HT1080 (cell line): ENCODE measurements around the gene OR2T27. TPM values are rescaled to one million over a fixed set of nuclear protein-coding genes. Genes with fewer than 3 reads are reported as not detected.
"Not testable (repeated sequence)": the region's sequence is repeated elsewhere in the genome, so short reads cannot be mapped to it uniquely, and the experiment has no call there.

ENCODE experiments used
- DNase-seq: peaks from one replicate; pipeline ENCODE4 v3.0.0-alpha.2; 2015; ENCODE audit warnings: low read depth
- total RNA-seq: library from RNA; depleted of rRNA; stranded (reverse); fragments of >200 nt; shearing (Covaris generic); gene quantifications from 2 replicates; pipeline ENCODE4 v1.2.3, GENCODE V29; 2014; rRNA removed

OR2T27 gene
- total RNA-seq, 1 experiment from 2014 or later = not detected

- DNase-seq = not testable (repeated sequence)
These were observed 13.7 kb downstream of the OR2T27 start for GRCh38 chr1:248641583-248641982.

DNA sequence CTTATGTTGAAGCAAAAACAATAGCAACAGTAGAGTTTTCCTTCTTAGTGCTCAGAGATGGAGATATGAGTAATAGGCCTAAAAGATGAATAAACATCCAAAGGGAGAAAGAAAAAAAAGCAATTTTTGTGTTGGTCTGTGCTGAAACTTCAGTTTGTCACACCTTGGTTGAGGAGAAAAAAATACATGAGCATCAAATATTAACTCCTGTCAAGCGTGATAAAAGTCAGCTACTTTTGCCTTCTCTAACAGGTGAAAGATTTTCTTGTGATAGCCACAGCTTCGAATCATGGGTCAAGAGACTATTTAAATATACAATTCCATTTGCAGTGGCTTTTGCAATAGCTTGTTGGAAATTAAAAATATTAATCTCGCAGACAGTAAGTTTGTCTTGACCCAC lies 14.4 kb downstream of the OR2T27 start:
- not testable (repeated sequence) for DNase-seq

- not testable (repeated sequence) for DNase-seq
These were observed 15.7 kb downstream of the OR2T27 start for GRCh38 chr1:248639652-248640051.

DNA sequence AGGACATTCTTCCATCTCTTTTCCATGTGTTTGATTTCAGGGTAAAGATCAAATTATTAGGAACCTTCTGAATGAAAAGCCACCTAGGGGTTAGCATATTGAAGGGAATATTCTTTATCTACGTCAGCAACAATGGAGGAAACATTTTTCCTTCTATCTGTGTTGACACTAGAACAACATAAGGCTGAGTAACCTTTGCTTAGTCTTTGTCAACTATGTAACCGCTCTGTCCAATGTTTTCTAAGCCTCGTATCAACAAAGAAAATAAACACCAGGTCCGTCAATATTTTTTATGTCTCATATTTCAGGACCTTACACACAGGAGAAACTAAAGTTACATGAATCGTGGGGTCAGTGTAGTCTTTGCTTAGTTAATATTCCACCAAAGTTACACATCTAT lies 18.7 kb downstream of the OR2T27 start:
- DNase-seq = not testable (repeated sequence)

- DNase-seq = not testable (repeated sequence)
These were observed 20.3 kb downstream of the OR2T27 start, which contains the start of gene OR2T11 for GRCh38 chr1:248634991-248635390. Gene OR2T11 (minus strand): TSS chr1:248635091. CDS start chr1:248627128, 7,963 bp downstream.

GRCh38 chr1:248631354-248632008 lies 23.8 kb downstream of the OR2T27 start:
- peak; percentile 58 for DNase-seq

DNA sequence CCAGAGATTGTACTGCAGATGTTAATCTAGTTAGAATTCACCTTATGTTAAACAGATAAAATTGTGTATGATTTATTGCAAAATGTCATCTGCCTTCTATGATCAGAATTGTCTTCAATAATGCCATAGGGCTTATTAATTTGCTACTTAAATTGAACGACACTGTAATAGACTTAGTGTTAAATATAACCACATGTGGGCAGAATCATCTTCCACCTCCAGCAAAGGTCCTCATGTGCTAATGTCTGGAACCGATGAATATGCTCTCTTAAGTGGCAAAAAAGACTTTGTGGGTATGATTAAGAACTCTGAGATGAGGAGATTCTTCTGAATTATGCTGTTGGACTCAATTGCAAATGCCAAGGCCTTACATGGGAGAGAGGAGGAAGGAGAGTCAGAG lies 24.8 kb downstream of the OR2T27 start:
- no peak for DNase-seq

DNA sequence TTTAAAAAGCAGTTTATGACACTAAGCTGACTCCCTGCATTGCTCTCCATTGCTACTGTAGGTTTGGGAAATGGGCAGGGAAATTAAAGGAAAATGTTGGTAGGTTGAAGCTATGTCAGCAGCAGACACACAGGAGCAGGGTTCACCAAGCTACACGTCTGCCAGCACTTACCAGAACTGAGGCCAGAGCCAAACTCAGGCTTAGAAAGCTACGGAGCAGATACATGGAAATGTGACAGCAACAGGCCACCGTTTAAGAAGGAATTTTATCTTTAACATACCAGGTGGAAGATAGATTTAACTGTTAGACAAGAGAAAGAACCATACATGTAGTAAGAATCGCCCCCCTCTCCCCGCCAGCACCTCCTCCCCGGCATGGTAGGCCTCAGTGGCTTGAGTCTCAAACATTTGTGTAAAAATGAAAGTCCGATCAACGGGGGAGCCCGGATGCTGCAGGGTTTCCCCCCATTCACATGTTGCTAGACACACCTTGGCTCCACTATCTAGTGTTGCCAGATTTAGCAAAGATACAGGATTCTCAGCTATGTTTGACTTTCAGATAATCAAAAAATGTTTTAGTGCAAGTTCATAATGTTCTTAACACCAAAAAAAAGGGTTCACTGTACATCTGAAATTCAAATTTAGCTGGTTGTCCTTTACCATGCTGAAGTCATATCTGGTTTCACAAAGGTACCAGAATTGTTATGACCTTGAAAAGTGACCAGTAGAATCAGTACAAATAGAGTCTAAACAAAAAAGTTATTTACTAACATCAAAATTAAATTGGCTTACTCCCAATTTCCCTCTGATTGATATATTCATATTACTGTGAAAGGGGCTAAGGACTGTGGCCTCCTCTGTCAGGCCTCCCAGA lies 27.1 kb downstream of the OR2T27 start:
- no peak for DNase-seq

- DNase-seq = no peak
These were observed 29.4 kb downstream of the OR2T27 start for GRCh38 chr1:248625971-248626370.

- DNase-seq = no peak
These were observed 30.2 kb downstream of the OR2T27 start for GRCh38 chr1:248625166-248625565.

GRCh38 chr1:248622570-248623001 lies 32.7 kb downstream of the OR2T27 start:
- peak; percentile 27 for DNase-seq

DNA sequence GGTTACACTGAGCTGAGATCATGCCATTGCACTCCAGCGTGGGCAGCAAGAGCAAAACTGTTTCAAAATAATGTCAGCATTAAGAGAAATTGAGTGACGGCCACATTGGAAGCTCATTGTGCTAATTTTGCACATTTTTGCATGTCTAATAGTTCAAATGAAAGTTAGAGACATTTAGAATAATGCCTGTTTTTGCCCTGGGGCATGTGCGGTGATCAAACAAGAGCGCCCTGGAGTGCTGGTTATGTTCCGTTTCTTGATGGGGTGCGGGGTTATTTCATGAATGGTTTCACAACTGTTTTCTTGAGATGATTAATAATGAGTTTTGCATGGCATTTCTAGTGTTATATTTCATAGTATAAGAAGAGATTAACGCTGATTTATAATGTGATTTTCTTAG lies 33.6 kb downstream of the OR2T27 start:
- no peak for DNase-seq

- peak; percentile 35 for DNase-seq
These were observed 36.5 kb downstream of the OR2T27 start for GRCh38 chr1:248618878-248619277.

DNA sequence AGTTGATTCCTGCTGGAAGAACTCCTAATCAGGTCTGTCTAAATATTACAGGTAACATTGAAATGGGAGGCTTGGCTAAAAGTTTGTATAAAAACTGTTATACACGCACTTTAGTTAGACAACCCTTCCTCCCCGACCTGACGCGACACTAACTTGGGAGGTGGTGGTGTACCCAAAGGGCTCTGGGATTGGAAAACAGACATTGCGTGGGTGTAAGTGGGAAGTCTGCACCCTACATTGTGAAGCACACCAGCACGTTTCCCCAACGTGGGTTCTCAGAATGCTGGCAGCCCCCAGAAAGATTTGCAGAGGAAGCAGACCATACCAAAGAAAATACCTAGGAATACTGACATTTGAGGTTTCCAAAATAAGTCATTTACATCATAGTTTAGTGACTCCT lies 37.2 kb downstream of the OR2T27 start:
- no peak for DNase-seq

GRCh38 chr1:248613742-248614141 lies 41.6 kb downstream of the OR2T27 start:
- no peak for DNase-seq

DNA sequence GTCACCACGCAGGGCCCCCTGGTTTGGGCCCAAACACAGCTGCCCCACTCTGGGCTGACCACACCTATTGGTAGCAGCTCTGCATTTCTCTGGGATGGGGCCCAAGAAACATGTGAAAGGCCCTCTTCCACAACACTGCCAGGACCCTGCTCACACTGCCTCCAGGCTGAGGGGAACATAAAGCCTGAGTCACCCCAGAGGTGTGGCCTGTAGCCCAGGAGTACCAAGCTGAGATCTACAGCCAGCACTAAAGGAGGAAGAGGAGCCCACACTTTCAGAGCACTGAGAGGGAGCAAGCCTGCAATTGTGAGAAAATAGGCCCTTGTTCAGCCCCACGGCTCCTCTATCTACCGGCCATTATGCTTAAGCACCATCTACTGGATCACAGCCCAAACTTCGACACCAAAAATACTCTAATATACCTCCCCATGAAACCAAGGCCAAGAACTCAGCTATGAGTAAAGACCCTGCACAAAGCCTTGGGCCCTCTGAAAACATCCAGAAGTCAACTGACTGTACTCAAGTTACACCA lies 43.4 kb downstream of the OR2T27 start:
- DNase-seq = peak; percentile 57

DNA sequence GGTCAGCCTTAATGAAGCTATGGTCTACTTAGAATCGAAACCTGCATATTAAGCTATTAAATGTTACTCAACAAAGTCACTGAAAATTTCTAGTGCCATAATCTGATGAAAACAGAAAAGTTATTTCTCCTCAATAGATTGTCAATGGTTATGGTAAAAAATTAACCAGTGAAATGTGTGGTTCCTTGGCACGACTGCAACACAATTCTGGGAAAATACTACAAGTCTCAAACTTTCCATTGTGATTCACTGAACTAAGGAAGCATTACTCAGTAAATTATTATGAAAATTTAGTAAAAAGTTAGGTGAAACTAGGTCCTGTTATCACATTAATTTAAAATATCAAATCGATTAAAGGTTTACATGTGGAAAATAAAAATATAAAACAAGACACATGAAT lies 45.0 kb downstream of the OR2T27 start:
- no peak for DNase-seq

Other genes starting within 250 kb of the OR2T27 start
- gene OR2T2, start 209.9 kb downstream of the OR2T27 start, total RNA-seq = not detected in 2 replicates
- not detected in 2 replicates for gene OR2T3, start 182.2 kb downstream of the OR2T27 start, total RNA-seq
- not detected in 2 replicates for gene OR2T5, start 166.9 kb downstream of the OR2T27 start, total RNA-seq
- gene OR2G6, start 147.5 kb downstream of the OR2T27 start, total RNA-seq = not detected in 2 replicates
- not detected in 2 replicates for gene OR2T29, start 92.8 kb downstream of the OR2T27 start, total RNA-seq
- not detected in 2 replicates for gene OR2T34, start 80.8 kb downstream of the OR2T27 start, total RNA-seq
- gene OR2T10, start 57.8 kb downstream of the OR2T27 start, total RNA-seq = not detected in 2 replicates
- not detected in 2 replicates for gene OR2T11, start 20.4 kb downstream of the OR2T27 start, total RNA-seq
- gene OR2T35, start 10.2 kb downstream of the OR2T27 start, total RNA-seq = not detected in 2 replicates
- not detected in 2 replicates for gene OR14I1, start 47.2 kb upstream of the OR2T27 start, total RNA-seq
- 2.0 and 3.8 TPM in 2 replicates for gene LYPD8, start 100.2 kb upstream of the OR2T27 start, total RNA-seq
- 29.2 and 36.2 TPM in 2 replicates for gene SH3BP5L, start 170.4 kb upstream of the OR2T27 start, total RNA-seq
- 27.3 and 28.0 TPM in 2 replicates for gene ZNF672, start 182.7 kb upstream of the OR2T27 start, total RNA-seq
- gene ZNF692, start 203.6 kb upstream of the OR2T27 start, total RNA-seq = 23.5 and 25.8 TPM in 2 replicates